ENCODE results near the gene RRP1.
A peak's percentile ranks its signal among the peaks of the same experiment; 100 is the strongest.

RRP1 gene, protein sequence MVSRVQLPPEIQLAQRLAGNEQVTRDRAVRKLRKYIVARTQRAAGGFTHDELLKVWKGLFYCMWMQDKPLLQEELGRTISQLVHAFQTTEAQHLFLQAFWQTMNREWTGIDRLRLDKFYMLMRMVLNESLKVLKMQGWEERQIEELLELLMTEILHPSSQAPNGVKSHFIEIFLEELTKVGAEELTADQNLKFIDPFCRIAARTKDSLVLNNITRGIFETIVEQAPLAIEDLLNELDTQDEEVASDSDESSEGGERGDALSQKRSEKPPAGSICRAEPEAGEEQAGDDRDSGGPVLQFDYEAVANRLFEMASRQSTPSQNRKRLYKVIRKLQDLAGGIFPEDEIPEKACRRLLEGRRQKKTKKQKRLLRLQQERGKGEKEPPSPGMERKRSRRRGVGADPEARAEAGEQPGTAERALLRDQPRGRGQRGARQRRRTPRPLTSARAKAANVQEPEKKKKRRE

DNA sequence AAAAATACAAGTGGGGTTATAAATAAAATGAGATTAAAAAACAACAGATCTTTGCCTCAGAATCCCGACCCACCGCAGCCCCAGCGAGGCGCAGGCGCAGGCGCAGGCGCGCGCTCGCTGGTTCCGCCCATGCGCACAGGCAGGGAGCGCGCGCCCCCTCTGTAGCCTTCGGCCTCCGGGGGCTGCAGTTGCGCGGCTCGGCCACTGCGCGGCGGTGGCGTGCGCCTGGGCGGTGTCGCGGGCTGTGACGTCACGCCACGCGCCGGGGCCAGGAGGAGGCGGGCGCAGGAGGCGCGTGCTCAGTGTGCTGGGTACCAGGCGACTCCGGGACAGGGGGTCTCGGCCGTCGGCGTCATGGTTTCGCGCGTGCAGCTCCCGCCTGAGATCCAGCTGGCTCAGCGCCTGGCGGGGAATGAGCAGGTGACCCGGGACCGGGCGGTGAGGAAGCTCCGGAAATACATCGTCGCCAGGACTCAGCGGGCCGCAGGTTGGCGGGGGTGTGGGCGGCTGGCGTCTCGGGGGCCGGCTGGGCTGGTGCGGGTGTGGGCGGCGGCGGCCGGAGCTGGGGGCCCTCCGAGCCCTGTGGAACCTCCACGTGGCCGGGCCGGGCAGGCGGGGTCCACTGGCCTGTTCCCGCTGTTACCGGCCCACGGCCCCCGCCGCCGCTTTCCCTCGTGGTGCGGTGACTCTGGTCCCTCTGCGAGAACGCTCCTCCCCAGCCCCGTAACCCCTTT lies at the start of gene RRP1:
Gene RRP1 (plus strand): TSS at position 302 of the 734 bp plus-strand sequence. CDS start 53 bp downstream, at position 355.
- peak; percentile 84 for DNase-seq

DNA sequence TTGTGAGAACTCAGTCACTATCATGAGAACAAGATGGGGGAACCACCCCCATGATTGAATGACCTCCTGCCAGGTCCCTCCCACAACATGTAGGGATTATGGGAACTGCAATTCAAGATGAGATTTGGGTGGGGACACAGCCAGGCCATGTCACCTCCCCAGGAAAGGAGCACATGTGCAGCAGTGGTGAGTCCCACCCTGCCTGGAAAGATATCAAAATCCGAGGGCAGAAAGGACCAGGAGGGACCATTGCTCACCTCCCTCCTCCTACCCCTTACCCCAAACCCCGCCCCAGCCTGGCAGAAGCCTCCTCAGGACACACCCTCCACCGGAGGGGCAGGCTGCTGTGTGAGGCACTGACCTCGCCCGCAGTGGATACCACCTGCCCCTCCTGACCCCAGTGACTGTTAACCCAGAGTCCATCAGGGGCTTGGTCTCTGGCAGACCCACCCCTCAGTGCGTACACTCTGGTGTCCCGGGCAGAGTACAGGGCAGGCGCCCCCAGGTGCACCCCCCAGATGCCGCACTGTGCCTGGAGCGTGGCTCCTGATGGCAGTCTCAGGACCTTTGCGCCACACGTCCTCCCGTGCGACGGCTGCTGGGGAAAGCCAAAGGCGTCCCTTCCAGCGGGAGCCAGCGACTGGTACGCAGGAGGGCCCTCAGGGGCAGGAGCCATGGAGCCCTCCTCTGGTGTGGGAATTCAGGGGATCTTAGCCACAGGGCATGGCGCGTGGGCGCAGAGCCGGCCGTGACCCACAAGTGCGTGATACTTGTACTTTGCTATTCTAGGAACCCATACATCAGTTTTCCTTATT lies 49.5 kb upstream of the RRP1 start:
- no peak for DNase-seq

GRCh38 chr21:43740497-43741156 lies 48.8 kb upstream of the RRP1 start:
- DNase-seq, result no peak

GRCh38 chr21:43741423-43742096 lies 47.8 kb upstream of the RRP1 start:
- no peak for DNase-seq

DNA sequence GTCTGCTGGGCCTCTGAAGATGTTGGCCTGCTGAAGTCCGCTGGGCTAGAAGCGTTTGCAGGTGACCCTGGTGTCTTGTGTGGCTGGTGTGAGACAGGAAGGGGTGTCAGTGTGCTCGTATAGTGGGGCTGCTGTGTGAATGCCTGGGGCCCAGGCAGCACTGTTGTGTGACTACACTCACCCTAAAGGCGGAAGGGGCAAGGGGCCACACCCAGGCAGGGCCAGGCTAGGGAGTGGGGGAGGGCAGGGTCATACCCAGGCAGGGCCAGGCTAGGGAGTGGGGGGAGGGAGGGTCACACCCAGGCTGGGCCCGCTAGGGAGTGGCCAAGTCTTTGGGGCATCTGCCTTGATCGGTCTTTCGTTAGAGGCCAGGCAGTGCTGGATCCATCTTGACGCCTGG lies 45.4 kb upstream of the RRP1 start:
- DNase-seq, result no peak

DNA sequence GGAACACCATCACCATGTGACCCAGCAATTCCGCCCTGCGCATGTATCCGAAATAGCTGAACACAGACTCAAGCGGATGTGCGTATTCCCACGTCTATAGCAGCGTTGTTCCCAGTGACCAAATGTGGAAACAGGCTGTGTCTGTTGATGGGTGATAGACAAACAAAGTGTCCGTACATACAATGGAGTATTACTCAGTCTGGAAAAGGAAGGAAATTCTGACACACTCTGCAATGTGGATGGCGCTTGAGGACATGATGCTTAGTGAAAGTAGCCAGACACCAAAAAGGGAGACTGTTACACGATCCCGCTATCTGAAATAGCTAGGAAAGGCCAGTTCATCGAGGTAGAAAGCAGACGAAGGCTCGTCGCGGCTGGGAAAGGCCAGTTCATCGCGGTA lies 44.7 kb upstream of the RRP1 start:
- DNase-seq, result no peak

GRCh38 chr21:43745772-43746517 lies 43.4 kb upstream of the RRP1 start:
- DNase-seq, result no peak

DNA sequence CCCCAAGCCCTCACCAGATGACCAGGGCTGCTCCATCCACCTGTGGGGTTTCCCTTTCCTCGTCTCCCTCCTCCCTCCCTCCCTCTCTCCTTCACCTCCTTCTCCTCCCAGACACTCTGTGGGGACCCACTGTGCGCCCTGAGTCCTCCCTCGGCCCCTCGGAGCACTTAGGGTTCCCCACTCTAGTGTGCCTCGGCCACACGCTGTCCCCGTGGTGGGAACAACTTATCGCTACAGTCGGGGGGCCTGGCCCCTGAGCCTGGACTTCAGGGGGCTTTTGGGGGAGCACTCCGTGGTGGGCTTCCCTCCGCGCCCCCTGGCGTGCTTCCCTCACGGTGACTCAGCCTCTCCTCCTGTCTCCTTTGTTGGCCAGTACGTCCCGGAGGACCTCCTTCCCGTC lies 40.8 kb upstream of the RRP1 start:
- no peak for DNase-seq

DNA sequence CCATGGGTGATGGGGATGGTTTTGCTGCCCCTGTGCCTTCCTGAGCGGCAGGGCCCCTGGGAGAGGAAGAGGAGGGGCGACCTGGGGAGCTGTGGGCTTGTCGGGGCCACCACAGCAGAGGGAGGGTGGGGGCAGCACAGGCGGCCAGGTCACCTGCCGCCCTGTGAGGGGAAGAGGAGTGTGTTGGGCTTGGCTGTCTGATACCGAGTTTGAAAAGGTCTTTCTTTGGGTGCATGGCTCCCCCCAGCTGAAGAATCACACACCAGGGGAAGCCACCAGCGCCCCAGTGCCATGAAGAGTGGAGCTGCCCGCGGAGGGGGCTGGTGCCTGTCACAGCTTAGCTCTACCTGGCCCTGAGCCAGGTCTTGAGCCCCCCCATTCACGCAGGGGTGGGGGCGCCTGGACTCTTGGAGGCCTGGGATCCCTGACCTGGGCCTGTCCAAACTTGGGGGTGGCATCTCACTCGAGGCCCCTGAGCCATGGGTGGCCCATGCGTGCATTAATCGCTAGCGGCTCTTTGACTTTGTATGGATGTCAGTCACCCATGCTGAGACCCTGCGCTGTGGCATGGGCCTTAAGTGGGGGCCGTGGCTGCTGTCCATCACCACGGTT lies 39.6 kb upstream of the RRP1 start:
- DNase-seq, result no peak

DNA sequence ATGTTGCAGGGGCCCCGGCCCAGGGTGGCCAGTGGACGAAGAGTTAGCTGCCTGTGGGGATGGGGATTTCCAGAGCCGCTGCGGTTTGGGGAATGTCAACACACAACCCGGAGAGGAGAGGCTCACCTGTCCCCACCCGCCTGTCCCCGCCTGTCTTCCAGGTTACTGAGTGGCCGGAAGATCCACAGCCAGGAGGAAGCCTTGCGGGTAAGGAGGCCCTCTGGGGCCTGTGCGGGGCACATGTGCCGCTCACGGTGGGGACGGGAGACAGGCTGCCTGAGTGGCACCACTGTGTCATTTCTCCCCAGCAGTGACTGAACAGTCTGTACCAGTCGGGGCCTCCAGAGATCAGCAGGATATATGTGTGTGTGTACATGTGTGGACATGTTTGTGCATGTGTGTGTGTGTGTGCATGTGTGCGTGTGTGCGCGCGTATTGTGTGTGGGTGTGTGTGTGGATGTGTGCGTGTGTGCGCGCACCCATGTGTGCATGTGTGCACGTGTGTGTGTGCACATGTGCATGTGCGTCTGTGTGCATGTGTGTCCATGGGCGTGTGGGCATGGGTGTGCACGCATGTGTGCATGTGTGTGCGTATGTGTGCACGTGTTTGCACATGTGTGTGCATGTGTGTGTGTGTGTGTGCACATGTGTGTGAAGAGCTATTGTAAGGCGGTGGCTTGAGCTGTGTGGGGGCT lies 38.9 kb upstream of the RRP1 start:
- DNase-seq, result no peak

DNA sequence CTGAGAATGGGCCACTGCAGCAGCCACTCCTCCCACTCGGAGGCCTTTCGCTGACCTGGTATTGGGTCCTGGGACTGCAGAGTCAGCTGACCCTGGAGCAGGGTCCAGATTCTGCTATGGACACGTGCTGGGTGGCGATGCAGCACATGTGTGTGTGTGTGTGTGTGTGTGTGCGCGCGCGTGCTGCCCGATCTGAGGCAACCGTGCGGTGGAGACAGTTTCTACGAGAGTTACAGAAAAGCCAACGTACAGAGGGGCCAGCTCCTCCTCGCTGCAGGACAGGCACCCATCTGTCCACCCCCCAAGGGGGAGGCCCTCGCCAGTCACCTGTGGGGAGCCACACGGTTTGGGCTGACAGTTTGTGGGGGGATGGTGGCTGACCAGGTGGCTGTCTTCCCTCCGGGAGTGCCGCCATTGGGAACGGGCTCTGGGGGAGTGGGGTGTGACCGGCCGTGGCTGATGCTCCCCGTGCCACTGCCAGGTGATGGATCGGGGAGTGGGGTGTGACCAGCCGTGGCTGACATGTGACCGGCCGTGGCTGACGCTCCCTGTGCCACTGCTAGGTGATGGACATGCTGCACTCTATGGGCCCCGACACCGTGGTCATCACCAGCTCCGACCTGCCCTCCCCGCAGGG lies 37.3 kb upstream of the RRP1 start:
- no peak for DNase-seq

DNA sequence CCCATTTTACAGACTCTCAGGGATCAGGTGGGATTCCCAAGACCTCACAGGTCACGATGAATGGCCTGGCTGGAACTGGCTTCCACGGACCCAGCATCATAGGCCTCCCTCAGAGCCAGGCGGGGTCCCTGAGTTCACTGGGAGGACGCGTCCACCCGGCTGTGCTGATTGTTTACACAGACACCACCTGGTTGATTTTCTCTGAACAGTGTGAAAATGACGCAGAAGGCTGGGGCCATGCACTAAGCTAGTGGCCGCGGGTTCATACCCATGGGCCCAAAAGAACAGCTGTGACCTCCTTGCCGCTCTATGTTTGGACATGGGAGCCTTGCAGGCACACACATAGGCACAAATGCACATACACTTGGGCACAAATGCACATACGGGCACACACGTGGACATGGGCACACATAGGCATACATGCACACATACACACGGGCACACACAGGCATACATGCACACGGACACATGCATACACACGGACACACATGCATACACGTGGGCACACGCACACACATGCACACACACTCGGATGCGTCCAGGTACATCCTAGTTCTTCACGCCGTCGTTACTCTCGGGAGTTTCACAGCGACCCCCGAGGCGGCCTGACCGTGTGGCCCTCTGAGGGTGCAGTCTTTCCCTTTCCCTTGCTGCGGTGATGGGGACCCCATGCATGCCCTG lies 36.5 kb upstream of the RRP1 start:
- no peak for DNase-seq

DNA sequence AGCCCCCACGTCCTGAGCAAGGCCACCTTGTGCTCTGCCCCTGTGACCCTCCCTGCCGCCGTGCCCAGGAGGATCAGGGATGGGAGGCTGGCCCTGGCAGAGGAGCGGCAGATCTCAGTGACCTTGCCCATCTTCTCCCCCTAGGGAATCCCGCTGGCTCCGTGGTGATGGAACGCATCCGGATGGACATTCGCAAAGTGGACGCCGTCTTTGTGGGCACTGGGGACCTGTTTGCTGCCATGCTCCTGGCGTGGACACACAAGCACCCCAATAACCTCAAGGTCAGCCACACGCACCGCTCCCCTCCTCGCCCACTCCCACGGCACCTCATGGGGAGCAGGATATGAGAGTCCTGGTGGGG lies 36.0 kb upstream of the RRP1 start:
- DNase-seq, result no peak

- no peak for DNase-seq
Observed at GRCh38 chr21:43754948-43755781, 34.2 kb upstream of the RRP1 start.

DNA sequence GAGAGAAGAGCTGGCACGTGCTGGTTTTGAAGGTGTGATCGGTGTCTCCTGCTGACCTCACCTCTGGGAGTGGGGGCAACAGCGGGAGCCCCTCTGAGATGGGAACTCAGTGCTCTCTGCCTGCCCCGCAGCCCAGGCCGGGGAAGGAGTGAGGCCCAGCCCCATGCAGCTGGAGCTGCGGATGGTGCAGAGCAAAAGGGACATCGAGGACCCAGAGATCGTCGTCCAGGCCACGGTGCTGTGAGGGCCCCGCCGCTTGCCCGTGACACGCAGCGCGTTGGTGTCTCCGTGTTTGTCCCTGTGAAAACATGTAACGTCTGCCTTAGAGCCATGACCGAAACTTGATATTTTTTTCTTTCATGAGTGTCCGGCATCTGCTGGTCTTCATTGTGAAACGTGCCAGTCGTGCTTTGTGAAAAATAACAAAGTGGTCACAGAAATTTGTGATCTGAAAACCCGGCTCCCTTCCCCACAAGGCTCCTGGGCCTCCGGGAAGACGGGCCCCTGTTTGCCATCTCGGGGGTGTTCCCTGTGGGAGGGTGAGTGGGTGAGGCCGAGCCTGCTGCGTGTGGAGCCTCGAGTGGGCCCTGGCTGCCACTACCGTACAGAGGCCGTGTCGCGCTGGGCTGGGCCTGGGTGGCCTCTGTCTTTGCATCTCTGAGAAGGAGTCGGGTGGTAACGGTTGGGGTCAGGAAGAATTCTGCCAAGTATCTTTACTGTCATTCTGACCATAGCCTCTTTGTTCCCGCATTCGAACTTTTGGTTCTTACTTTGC lies 33.4 kb upstream of the RRP1 start:
- DNase-seq, result no peak

GRCh38 chr21:43757601-43758000 lies 31.8 kb upstream of the RRP1 start:
- DNase-seq, result no peak

DNA sequence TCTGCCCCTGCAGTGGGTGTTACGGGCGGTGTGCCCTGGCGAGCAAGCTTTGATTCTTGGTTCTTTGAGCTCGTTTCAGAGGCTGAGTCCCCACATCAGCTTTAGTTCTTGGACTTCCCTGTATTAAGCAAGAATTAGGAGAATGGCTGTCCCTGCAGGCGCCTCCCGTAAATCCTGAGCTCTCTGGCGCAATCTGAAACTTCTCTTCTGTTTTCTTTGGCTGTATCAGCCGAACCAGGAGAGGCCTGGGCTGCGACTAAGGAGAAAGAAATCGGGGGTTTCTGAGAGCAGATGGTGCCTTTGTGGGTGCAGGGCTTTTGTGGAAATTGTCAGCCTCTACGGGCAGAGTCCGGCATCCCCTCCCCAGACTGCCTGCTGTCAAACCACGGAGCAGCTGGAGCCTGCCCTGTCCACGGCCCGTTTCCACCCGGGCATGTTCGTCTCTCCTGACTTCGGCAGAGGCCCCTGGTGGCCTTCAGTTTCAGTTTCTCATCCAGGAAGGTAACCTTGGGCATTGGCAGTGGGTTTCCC lies 31.2 kb upstream of the RRP1 start:
- DNase-seq, result no peak
